Loucy (cell line): Measurements from ENCODE around the gene PTPRS.

Source experiments
- H2AFZ ChIP-seq: fragments of 200-600 bp; sonication (generic); 2 replicates; pipeline ENCODE4 v1.6.0; 2016; ENCODE audit warnings: antibody characterized with exemption, mild to moderate bottlenecking, low read length, moderate library complexity
- H3F3A ChIP-seq: fragments of 200-600 bp; 2 replicates; pipeline ENCODE4 v1.6.0; 2016; ENCODE audit warnings: antibody characterized with exemption, low read depth, mild to moderate bottlenecking
- H3K27me3 ChIP-seq: fragments of 200-600 bp; sonication (generic); 2 replicates; pipeline ENCODE4 v1.6.1; 2014; ENCODE audit warnings: low read length, mild to moderate bottlenecking; ENCODE audit not compliant: insufficient read depth, poor library complexity, severe bottlenecking
- H3K36me3 ChIP-seq: fragments of 200-600 bp; sonication (generic); 2 replicates; pipeline ENCODE4 v1.6.1; 2016; ENCODE audit warnings: low read length; ENCODE audit not compliant: insufficient read depth
- H3K4me1 ChIP-seq: fragments of 200-600 bp; sonication (generic); 2 replicates; pipeline ENCODE4 v1.5.1; 2014; ENCODE audit warnings: low read length, mild to moderate bottlenecking; ENCODE audit not compliant: insufficient read depth, poor library complexity, severe bottlenecking
- H3K4me2 ChIP-seq: fragments of 200-600 bp; sonication (generic); 2 replicates; pipeline ENCODE4 v1.6.0; 2014; ENCODE audit warnings: antibody characterized with exemption, low read length, low read depth, mild to moderate bottlenecking; ENCODE audit not compliant: poor library complexity, severe bottlenecking
- H3K4me3 ChIP-seq: fragments of 200-600 bp; sonication (generic); 2 replicates; pipeline ENCODE4 v1.5.1; 2014; ENCODE audit warnings: low read length, mild to moderate bottlenecking, mixed read lengths; ENCODE audit not compliant: poor library complexity, severe bottlenecking
- H3K79me2 ChIP-seq: fragments of 200-600 bp; sonication (generic); 2 replicates; pipeline ENCODE4 v1.6.1; 2014; ENCODE audit warnings: low read length; ENCODE audit not compliant: insufficient read depth
- H3K9ac ChIP-seq: fragments of 200-600 bp; sonication (generic); 2 replicates; pipeline ENCODE4 v1.6.0; 2014; ENCODE audit warnings: mild to moderate bottlenecking, low read depth, low read length, moderate library complexity; ENCODE audit not compliant: poor library complexity, severe bottlenecking
- H3K9me2 ChIP-seq: fragments of 200-600 bp; sonication (generic); replicated peaks from 2 replicates; pipeline ENCODE4 v1.6.1; 2016; ENCODE audit warnings: low read depth, low read length, mixed read lengths
- H3K9me3 ChIP-seq: fragments of 200-600 bp; sonication (generic); 2 replicates; pipeline ENCODE4 v1.6.1; 2014; ENCODE audit warnings: mild to moderate bottlenecking, antibody characterized with exemption, low read length, low read depth; ENCODE audit not compliant: insufficient read depth
- H4K20me1 ChIP-seq: fragments of 200-600 bp; sonication (generic); 2 replicates; pipeline ENCODE4 v1.6.0; 2014; ENCODE audit warnings: antibody characterized with exemption, low read length, mild to moderate bottlenecking; ENCODE audit not compliant: insufficient read depth, poor library complexity, severe bottlenecking
- CTCF ChIP-seq: fragments of 200-600 bp; sonication (generic); conservative IDR thresholded peaks from 2 replicates; pipeline ENCODE4 v1.5.1; 2014; ENCODE audit warnings: mild to moderate bottlenecking, antibody characterized with exemption, low read length
- EZH2phosphoT487 ChIP-seq: fragments of 200-600 bp; IDR thresholded peaks from 2 replicates; pipeline ENCODE4 v1.6.1; 2018; ENCODE audit warnings: antibody characterized with exemption, mild to moderate bottlenecking, moderate library complexity, borderline replicate concordance

The PTPRS gene

GRCh38 chr19:5314907-5315298 lies 25.7 kb downstream of the PTPRS start:
- Histone ChIP-seq H2AFZ (no peak overlapping the region), H3K36me3 (no peaks in the 10 kb centered on the region), H3K9me2 (no peaks in the 10 kb centered on the region), H3K9ac (no peak overlapping the region), H3K9me3 (no peaks in the 10 kb centered on the region), H3K4me2 (no peak overlapping the region), H3F3A (no peaks in the 10 kb centered on the region), H3K4me1 (no peaks in the 10 kb centered on the region), H3K79me2 (no peaks in the 10 kb centered on the region), H3K27me3 (no peaks in the 10 kb centered on the region), H3K4me3 (no peak overlapping the region), H4K20me1 (no peaks in the 10 kb centered on the region)
- TF ChIP-seq EZH2phosphoT487 (no peak), CTCF (no peak)

- H3K4me1 ChIP-seq, result no peaks in the 10 kb centered on the region
- no peaks in the 10 kb centered on the region for H3F3A ChIP-seq
- H3K4me2 ChIP-seq, result no peak overlapping the region
- H3K9ac ChIP-seq, result no peak overlapping the region
- H3K79me2 ChIP-seq, result no peaks in the 10 kb centered on the region
- TF ChIP-seq CTCF, result no peak
- no peak for TF ChIP-seq EZH2phosphoT487
- H3K9me3 ChIP-seq, result no peaks in the 10 kb centered on the region
- no peaks in the 10 kb centered on the region for H3K9me2 ChIP-seq
- no peaks in the 10 kb centered on the region for H3K27me3 ChIP-seq
- H4K20me1 ChIP-seq, result no peaks in the 10 kb centered on the region
- H2AFZ ChIP-seq, result no peak overlapping the region
- H3K36me3 ChIP-seq, result no peaks in the 10 kb centered on the region
- no peak overlapping the region for H3K4me3 ChIP-seq
Measured at GRCh38 chr19:5314012-5314906, 26.4 kb downstream of the PTPRS start.

- Histone ChIP-seq H3K4me1 (no peaks in the 10 kb centered on the region), H4K20me1 (no peaks in the 10 kb centered on the region), H3F3A (no peaks in the 10 kb centered on the region), H3K4me3 (no peak overlapping the region), H3K27me3 (no peaks in the 10 kb centered on the region), H3K9ac (no peak overlapping the region), H3K9me2 (no peaks in the 10 kb centered on the region), H3K4me2 (no peak overlapping the region), H2AFZ (no peak overlapping the region), H3K9me3 (no peaks in the 10 kb centered on the region), H3K79me2 (no peaks in the 10 kb centered on the region), H3K36me3 (no peaks in the 10 kb centered on the region)
- no peak for TF ChIP-seq EZH2phosphoT487
- no peak for TF ChIP-seq CTCF
Measured at GRCh38 chr19:5313307-5313706, 27.3 kb downstream of the PTPRS start.
